OCI-M2 (cell line): Measurements from ENCODE around the gene CD6.

Experiments
- DNase-seq: peaks from one replicate; lab custom pipeline; 2025; ENCODE audit not compliant: unreplicated experiment; lab: John Stamatoyannopoulos, UW

The CD6 gene

GRCh38 chr11:61024938-61025820 lies 53.7 kb downstream of the CD6 start:
- DNase-seq = no peak

GRCh38 chr11:61025821-61026120 lies 54.3 kb downstream of the CD6 start:
- no peak for DNase-seq

- DNase-seq = no peak
These were observed 54.9 kb downstream of the CD6 start for GRCh38 chr11:61026121-61027031.

- DNase-seq = no peak
These were observed 55.8 kb downstream of the CD6 start for GRCh38 chr11:61027141-61027840.

GRCh38 chr11:61028135-61028729 lies 56.8 kb downstream of the CD6 start:
- no peak for DNase-seq

- DNase-seq = no peak
These were observed 61.3 kb downstream of the CD6 start for GRCh38 chr11:61032824-61033223.

- DNase-seq = no peak
These were observed 61.9 kb downstream of the CD6 start for GRCh38 chr11:61033417-61033816.

- no peak for DNase-seq
These were observed 62.6 kb downstream of the CD6 start for GRCh38 chr11:61034111-61034510.

- no peak for DNase-seq
These were observed 63.4 kb downstream of the CD6 start for GRCh38 chr11:61034704-61035525.

GRCh38 chr11:61035526-61035835 lies 64.0 kb downstream of the CD6 start:
- DNase-seq = no peak

- no peak for DNase-seq
These were observed 66.1 kb downstream of the CD6 start for GRCh38 chr11:61037441-61038093.

- no peak for DNase-seq
These were observed 68.4 kb downstream of the CD6 start for GRCh38 chr11:61039916-61040315.

- DNase-seq = no peak
These were observed 70.5 kb downstream of the CD6 start for GRCh38 chr11:61041755-61042518.

GRCh38 chr11:61042537-61042936 lies 71.1 kb downstream of the CD6 start:
- DNase-seq = no peak

GRCh38 chr11:61042961-61043540 lies 71.6 kb downstream of the CD6 start:
- no peak for DNase-seq

GRCh38 chr11:61045271-61045670 lies 73.8 kb downstream of the CD6 start:
- no peak for DNase-seq

- no peak for DNase-seq
These were observed 75.4 kb downstream of the CD6 start for GRCh38 chr11:61046833-61047232.

GRCh38 chr11:61048368-61049062 lies 77.0 kb downstream of the CD6 start:
- DNase-seq = no peak
